ENCODE measurements around the gene THAP3. TPM values are rescaled to one million over a fixed set of nuclear protein-coding genes. Genes with fewer than 3 reads are reported as not detected.

THAP3 gene
- polyA plus RNA-seq, 1 donor from 2014 or later: 51.5 TPM

GRCh38 chr1:6674771-6675170, 50.1 kb downstream of the THAP3 start:
- H3K27me3 ChIP-seq (ENCODE audit: insufficient read depth, low read depth, low read length): no peaks in the 10 kb centered on the region
- H2AFZ ChIP-seq (ENCODE audit: low read depth, low read length): no peak overlapping the region
- no peak overlapping the region for H3K4me3 ChIP-seq (ENCODE audit: low read length)
- no peak overlapping the region for H3K27ac ChIP-seq (ENCODE audit: low read length)
- H3K36me3 ChIP-seq (ENCODE audit: insufficient read depth, low read length): peaks cover 5% of the 10 kb centered on the region
- no peaks in the 10 kb centered on the region for H3K9me3 ChIP-seq (ENCODE audit: low read length)
- no peaks in the 10 kb centered on the region for H4K20me1 ChIP-seq (ENCODE audit: insufficient read depth)
- H3F3A ChIP-seq (ENCODE audit: insufficient read depth, low read length, poor library complexity, severe bottlenecking): no peaks in the 10 kb centered on the region
- no peak overlapping the region for H3K9ac ChIP-seq (ENCODE audit: low read length)
- no peaks in the 10 kb centered on the region for H3K9me2 ChIP-seq (ENCODE audit: insufficient read depth, low read length)
- TF ChIP-seq RAD21 (conservative IDR thresholded peaks at IDR 0.05): no peak
- TF ChIP-seq MXI1 (conservative IDR thresholded peaks at IDR 0.05; ENCODE audit: poor library complexity, severe bottlenecking): no peak
- no peak for TF ChIP-seq EZH2 (IDR thresholded peaks at IDR 0.05; ENCODE audit: borderline replicate concordance, insufficient read depth, low read length, poor library complexity, severe bottlenecking)
- no peak for TF ChIP-seq REST (IDR thresholded peaks at IDR 0.05; ENCODE audit: borderline replicate concordance)
- TF ChIP-seq EP300 (conservative IDR thresholded peaks at IDR 0.05; ENCODE audit: poor library complexity, severe bottlenecking): no peak
- TF ChIP-seq CTCF (IDR thresholded peaks at IDR 0.05; ENCODE audit: poor library complexity, severe bottlenecking): no peak
- no peak for TF ChIP-seq POLR2AphosphoS5 (IDR thresholded peaks at IDR 0.05)
- TF ChIP-seq SMC3 (conservative IDR thresholded peaks at IDR 0.05; ENCODE audit: poor library complexity): no peak
- TF ChIP-seq TAF1 (IDR thresholded peaks at IDR 0.05; ENCODE audit: low read depth): no peak
- no peaks in the 10 kb centered on the region for H3K79me2 ChIP-seq (replicated peaks; ENCODE audit: insufficient read depth, low read length)
- no peak overlapping the region for H3K4me2 ChIP-seq (ENCODE audit: low read length)

- H2AFZ ChIP-seq (ENCODE audit: low read depth, low read length): no peak overlapping the region
- H3F3A ChIP-seq (ENCODE audit: insufficient read depth, low read length, poor library complexity, severe bottlenecking): no peaks in the 10 kb centered on the region
- H3K4me3 ChIP-seq (ENCODE audit: low read length): no peak overlapping the region
- H3K79me2 ChIP-seq (replicated peaks; ENCODE audit: insufficient read depth, low read length): no peaks in the 10 kb centered on the region
- no peaks in the 10 kb centered on the region for H3K27me3 ChIP-seq (ENCODE audit: insufficient read depth, low read depth, low read length)
- peaks cover 5% of the 10 kb centered on the region for H3K36me3 ChIP-seq (ENCODE audit: insufficient read depth, low read length)
- TF ChIP-seq CTCF (IDR thresholded peaks at IDR 0.05; ENCODE audit: poor library complexity, severe bottlenecking) (no peak), POLR2AphosphoS5 (IDR thresholded peaks at IDR 0.05) (no peak), TAF1 (IDR thresholded peaks at IDR 0.05; ENCODE audit: low read depth) (no peak), RAD21 (conservative IDR thresholded peaks at IDR 0.05) (no peak), REST (IDR thresholded peaks at IDR 0.05; ENCODE audit: borderline replicate concordance) (no peak), EP300 (conservative IDR thresholded peaks at IDR 0.05; ENCODE audit: poor library complexity, severe bottlenecking) (no peak)
- H4K20me1 ChIP-seq (ENCODE audit: insufficient read depth): no peaks in the 10 kb centered on the region
- no peaks in the 10 kb centered on the region for H3K9me2 ChIP-seq (ENCODE audit: insufficient read depth, low read length)
- no peak overlapping the region for H3K27ac ChIP-seq (ENCODE audit: low read length)
- no peak overlapping the region for H3K9ac ChIP-seq (ENCODE audit: low read length)
- H3K9me3 ChIP-seq (ENCODE audit: low read length): no peaks in the 10 kb centered on the region
- no peak overlapping the region for H3K4me2 ChIP-seq (ENCODE audit: low read length)
Observed at GRCh38 chr1:6675941-6676340, 51.3 kb downstream of the THAP3 start.
